ENCODE data around the gene NFATC3.

The NFATC3 gene

GRCh38 chr16:68276223-68276622 is 191.1 kb downstream of the NFATC3 start:
- no peak for DNase-seq (ENCODE audit: low read depth)
